IPS-18c (cell line): ENCODE data around the gene SIDT2.

ENCODE experiments used
- H3K4me3 ChIP-seq: 2 replicates; pipeline ENCODE4 v1.7.0; 2013; ENCODE audit warnings: low read depth, mild to moderate bottlenecking, low read length, moderate library complexity; ENCODE audit not compliant: insufficient read depth
- H3K9me3 ChIP-seq: one replicate; pipeline ENCODE4 v1.6.1; 2013; ENCODE audit warnings: mild to moderate bottlenecking, low read length, moderate library complexity; ENCODE audit not compliant: control insufficient read depth, insufficient read depth

Gene SIDT2

GRCh38 chr11:117225553-117226170 lies 47.1 kb downstream of the SIDT2 start:
- Histone ChIP-seq H3K4me3 (no peak overlapping the region), H3K9me3 (peaks cover 2% of the 10 kb centered on the region)

GRCh38 chr11:117226388-117227385 lies 48.1 kb downstream of the SIDT2 start:
- Histone ChIP-seq H3K9me3 (peaks cover 2% of the 10 kb centered on the region), H3K4me3 (no peak overlapping the region)

GRCh38 chr11:117228091-117228490 lies 49.5 kb downstream of the SIDT2 start:
- H3K4me3 ChIP-seq, result no peak overlapping the region
- peaks cover 2% of the 10 kb centered on the region for H3K9me3 ChIP-seq

- Histone ChIP-seq H3K4me3 (no peak overlapping the region), H3K9me3 (peaks cover 2% of the 10 kb centered on the region)
These were observed 50.9 kb downstream of the SIDT2 start for GRCh38 chr11:117229411-117229810.

- Histone ChIP-seq H3K4me3 (no peak overlapping the region), H3K9me3 (peaks cover 2% of the 10 kb centered on the region)
These were observed 51.4 kb downstream of the SIDT2 start for GRCh38 chr11:117229931-117230285.

GRCh38 chr11:117230286-117230961 lies 51.9 kb downstream of the SIDT2 start:
- Histone ChIP-seq H3K9me3 (peaks cover 2% of the 10 kb centered on the region), H3K4me3 (no peak overlapping the region)

- Histone ChIP-seq H3K9me3 (peaks cover 2% of the 10 kb centered on the region), H3K4me3 (peak overlapping the region; percentile 98)
These were observed 52.7 kb downstream of the SIDT2 start for GRCh38 chr11:117230999-117231841.

- H3K4me3 ChIP-seq, result peak within 1 kb of the TSS; percentile 98
- H3K9me3 ChIP-seq, result peaks cover 2% of the 10 kb centered on the region
These were observed 53.2 kb downstream of the SIDT2 start, which contains the start of gene PCSK7 for GRCh38 chr11:117231842-117232091. TSS of gene PCSK7 (minus strand) at chr11:117232073. CDS start at chr11:117229844, 2,229 bp downstream.

- Histone ChIP-seq H3K9me3 (peaks cover 2% of the 10 kb centered on the region), H3K4me3 (peak within 1 kb of the TSS; percentile 98)
These were observed 53.7 kb downstream of the SIDT2 start, which contains the start of gene RNF214 for GRCh38 chr11:117232092-117232878. TSS of gene RNF214 (plus strand) at chr11:117232671. CDS start at chr11:117234273, 1,602 bp downstream.

GRCh38 chr11:117232911-117233409 lies 54.4 kb downstream of the SIDT2 start:
- Histone ChIP-seq H3K9me3 (peaks cover 2% of the 10 kb centered on the region), H3K4me3 (peak overlapping the region; percentile 77)

GRCh38 chr11:117238221-117238620 lies 59.7 kb downstream of the SIDT2 start:
- Histone ChIP-seq H3K4me3 (no peak overlapping the region), H3K9me3 (no peaks in the 10 kb centered on the region)

- no peaks in the 10 kb centered on the region for H3K9me3 ChIP-seq
- H3K4me3 ChIP-seq, result no peak overlapping the region
These were observed 60.8 kb downstream of the SIDT2 start for GRCh38 chr11:117239295-117239694.
